Peyer's patch (tissue), 4 donors: Measurements from ENCODE around the gene TUBA1C. TPM values are rescaled to one million over a fixed set of nuclear protein-coding genes. Genes with fewer than 3 reads are reported as not detected.

Source experiments
- DNase-seq, 3 donors: peaks; one replicate each; pipeline ENCODE4 v3.0.0-alpha.2; 2017 to 2019
- H3K27ac ChIP-seq, 4 donors: fragments of 200-600 bp; sonication (generic); one replicate each; pipeline ENCODE4 v1.5.1; 2016 to 2019
- H3K27me3 ChIP-seq, 2 donors: fragments of 200-600 bp; sonication (generic); one replicate each; pipeline ENCODE4 v1.5.1; 2019
- H3K36me3 ChIP-seq, 3 donors: fragments of 200-600 bp; sonication (generic); one replicate each; pipeline ENCODE4 v1.5.1; 2016 to 2019
- H3K4me1 ChIP-seq, 4 donors: fragments of 200-600 bp; sonication (generic); one replicate each; pipeline ENCODE4 v1.5.1; 2016 to 2019
- H3K4me3 ChIP-seq, 4 donors: fragments of 200-600 bp; sonication (generic); 1 replicate in 3 of 4; 2 replicates in 1 of 4; pipeline ENCODE4 v1.5.1; 2016 to 2019; ENCODE audit warnings: mild to moderate bottlenecking in 1 of 4
- H3K9me3 ChIP-seq, 4 donors: fragments of 200-600 bp; sonication (generic); one replicate each; pipeline ENCODE4 v1.5.1; 2016 to 2019; ENCODE audit warnings: mild to moderate bottlenecking in 1 of 4
- CTCF ChIP-seq, 6 experiments: fragments of 450-650 bp in 4 of 6; fragments of 200-600 bp in 2 of 6; sonication (generic) in 1 of 6; IDR thresholded peaks; one replicate each; pipeline ENCODE4 v1.5.1; 2017 to 2019; ENCODE audit warnings: antibody characterized with exemption in 6 of 6, mild to moderate bottlenecking in 3 of 6, moderate library complexity in 1 of 6
- POLR2A ChIP-seq, 2 donors: fragments of 450-650 bp; IDR thresholded peaks; one replicate each; pipeline ENCODE4 v1.5.1; 2017; ENCODE audit warnings: antibody characterized with exemption in 2 of 2, mild to moderate bottlenecking in 2 of 2, moderate library complexity in 2 of 2
- total RNA-seq, 4 donors: library from RNA; depleted of rRNA; stranded (reverse); fragments of >200 nt; gene quantifications; one replicate each; pipeline ENCODE4 v1.1.0, GENCODE V29; 2016

TUBA1C gene
- total RNA-seq, 4 donors from 2014 or later = 143 to 442 (median 276) TPM

- Histone ChIP-seq H3K4me3 (peak overlapping the region in 3 of 4 donors; percentile 31 to 41 (median 35)), H3K36me3 (no peaks in the 10 kb centered on the region), H3K27me3 (peaks cover 0 to 35% of the 10 kb centered on the region in 2 donors), H3K9me3 (no peaks in the 10 kb centered on the region), H3K27ac (no peak overlapping the region), H3K4me1 (peaks cover 7 to 29% (median 12%) of the 10 kb centered on the region in 4 donors)
- peak; percentile 24 to 77 (median 76) for DNase-seq
- TF ChIP-seq CTCF (IDR thresholded peaks at IDR 0.05) = peak in 5 of 6 experiments; percentile 32 to 66 (median 61)
- TF ChIP-seq POLR2A (IDR thresholded peaks at IDR 0.05) = no peak
Observed at GRCh38 chr12:49296034-49296835, 31.4 kb downstream of the TUBA1C start.

- H3K4me3 ChIP-seq = peak overlapping the region in 3 of 4 donors; percentile 31 to 41 (median 35)
- peaks cover 7 to 29% (median 12%) of the 10 kb centered on the region in 4 donors for H3K4me1 ChIP-seq
- peaks cover 0 to 35% of the 10 kb centered on the region in 2 donors for H3K27me3 ChIP-seq
Observed at GRCh38 chr12:49296836-49297694, 32.2 kb downstream of the TUBA1C start.

GRCh38 chr12:49297695-49298060 is 32.8 kb downstream of the TUBA1C start:
- H3K4me1 ChIP-seq = peaks cover 7 to 29% (median 12%) of the 10 kb centered on the region in 4 donors
- no peak for TF ChIP-seq CTCF (IDR thresholded peaks at IDR 0.05)
- TF ChIP-seq POLR2A (IDR thresholded peaks at IDR 0.05) = no peak
- peaks cover 0 to 35% of the 10 kb centered on the region in 2 donors for H3K27me3 ChIP-seq
- no peaks in the 10 kb centered on the region for H3K9me3 ChIP-seq
- no peak overlapping the region for H3K27ac ChIP-seq
- H3K36me3 ChIP-seq = no peaks in the 10 kb centered on the region
- peak overlapping the region in 3 of 4 donors; percentile 31 to 41 (median 35) for H3K4me3 ChIP-seq
- DNase-seq = no peak

More at GRCh38 chr12:49296836-49297694, 32.2 kb downstream of the TUBA1C start:
- no peak overlapping the region for H3K27ac ChIP-seq
- H3K9me3 ChIP-seq = no peaks in the 10 kb centered on the region
- H3K36me3 ChIP-seq = no peaks in the 10 kb centered on the region
- TF ChIP-seq CTCF (IDR thresholded peaks at IDR 0.05) (peak in 1 of 6 experiments; percentile 13), POLR2A (IDR thresholded peaks at IDR 0.05) (no peak)
- peak in 2 of 3 donors; percentile 60 to 66 for DNase-seq

- Histone ChIP-seq H3K4me3 (no peak overlapping the region), H3K27ac (no peak overlapping the region), H3K36me3 (no peaks in the 10 kb centered on the region), H3K9me3 (no peaks in the 10 kb centered on the region), H3K27me3 (peaks cover 0 to 35% of the 10 kb centered on the region in 2 donors), H3K4me1 (peaks cover 7 to 29% (median 12%) of the 10 kb centered on the region in 4 donors)
- peak in 1 of 3 donors; percentile 46 for DNase-seq
- peak in 2 of 6 experiments; percentile 25 to 31 for TF ChIP-seq CTCF (IDR thresholded peaks at IDR 0.05)
- no peak for TF ChIP-seq POLR2A (IDR thresholded peaks at IDR 0.05)
Observed at GRCh38 chr12:49298160-49298559, 33.3 kb downstream of the TUBA1C start.

GRCh38 chr12:49301760-49302159 is 36.9 kb downstream of the TUBA1C start:
- Histone ChIP-seq H3K36me3 (no peaks in the 10 kb centered on the region), H3K4me3 (no peak overlapping the region), H3K27ac (no peak overlapping the region), H3K9me3 (no peaks in the 10 kb centered on the region), H3K4me1 (peaks cover 5 to 10% (median 9%) of the 10 kb centered on the region in 4 donors), H3K27me3 (peaks cover 0 to 17% of the 10 kb centered on the region in 2 donors)
- peak in 1 of 3 donors; percentile 44 for DNase-seq
- TF ChIP-seq POLR2A (IDR thresholded peaks at IDR 0.05) = no peak
- no peak for TF ChIP-seq CTCF (IDR thresholded peaks at IDR 0.05)
